IMR-90 (cell line): Measurements from ENCODE around the gene EFHD1.

ENCODE experiments used
- CTCF ChIP-seq: conservative IDR thresholded peaks from 2 replicates; pipeline ENCODE4 v1.5.1; 2012; ENCODE audit warnings: mild to moderate bottlenecking, low read depth, low read length, improper control_type of control experiment
- SMC3 ChIP-seq: fragments of 150-350 bp; IDR thresholded peaks from 2 replicates; pipeline ENCODE4 v1.6.1; 2016; ENCODE audit warnings: low read depth, mild to moderate bottlenecking, antibody characterized with exemption, low read length, moderate library complexity

GRCh38 chr2:232721261-232721660, 87.9 kb downstream of the EFHD1 start:
- TF ChIP-seq CTCF (no peak), SMC3 (no peak)
